Erythroblast (primary cell): ENCODE data around the gene ACVR2B.

Source experiments
- GATA1 ChIP-seq: IDR thresholded peaks from 2 replicates; pipeline ENCODE4 v1.6.1; 2011; ENCODE audit warnings: low read depth, mild to moderate bottlenecking, control low read depth, low read length, moderate library complexity
- POLR2A ChIP-seq: IDR thresholded peaks from 2 replicates; pipeline ENCODE4 v1.6.1; 2011; ENCODE audit warnings: mild to moderate bottlenecking, low read length

DNA sequence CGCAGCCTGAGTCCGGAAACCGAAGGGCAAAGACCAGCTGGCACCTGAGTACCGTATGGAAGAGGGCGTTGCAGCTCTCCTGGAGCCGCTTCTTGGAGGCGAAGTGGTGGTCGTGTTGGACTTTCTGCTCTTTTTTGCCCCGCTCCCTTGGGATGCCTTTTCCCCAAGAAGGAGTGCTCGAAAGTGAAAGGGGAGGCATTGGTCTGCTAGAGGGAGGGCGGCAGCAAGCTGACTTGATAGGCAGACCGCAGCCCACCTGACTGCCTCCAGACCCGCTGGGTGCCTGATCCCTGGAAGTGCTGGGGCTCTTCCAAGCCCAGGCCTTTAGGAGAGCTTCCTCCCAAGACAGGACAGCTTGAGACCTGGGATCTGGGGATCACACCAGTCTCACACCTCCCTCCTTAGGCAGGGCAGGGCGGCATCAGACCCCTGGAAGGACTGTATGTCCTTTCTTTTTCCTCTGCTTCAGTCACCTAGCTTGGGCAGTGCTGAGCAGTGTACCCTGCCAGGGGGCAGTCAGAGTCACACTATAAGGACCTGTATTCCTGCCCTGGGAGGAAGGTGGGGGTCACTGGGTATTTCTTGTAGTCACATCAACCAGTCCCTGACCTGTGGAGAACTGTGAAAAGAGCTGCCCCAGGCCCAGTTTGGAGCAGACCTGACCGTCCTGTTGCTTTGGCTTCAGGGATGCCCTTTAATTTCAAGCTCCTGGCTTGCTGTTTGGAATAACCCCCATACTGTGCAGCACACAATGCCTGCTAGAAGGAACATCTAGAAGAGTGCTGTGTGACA, 2.1 kb downstream of the ACVR2B start:
- no peak for TF ChIP-seq POLR2A
- TF ChIP-seq GATA1, result no peak
